HFFc6 (cell line): Measurements from ENCODE around the gene NKD2. TPM values are rescaled to one million over a fixed set of nuclear protein-coding genes. Genes with fewer than 3 reads are reported as not detected.
"Not testable (repeated sequence)": the region's sequence is repeated elsewhere in the genome, so short reads cannot be mapped to it uniquely, and the experiment has no call there.

Experiments
- DNase-seq: peaks from one replicate; pipeline ENCODE4 v3.0.0-alpha.2; 2018
- H3K27ac Mint-ChIP-seq: 2 replicates; pipeline ENCODE4 v1.8.0; 2020; ENCODE audit warnings: mild to moderate bottlenecking, mixed read lengths
- H3K27me3 Mint-ChIP-seq: 2 replicates; pipeline ENCODE4 v1.8.0; 2021; ENCODE audit warnings: mild to moderate bottlenecking, moderate library complexity, mixed read lengths; ENCODE audit not compliant: insufficient read depth
- H3K36me3 Mint-ChIP-seq: 2 replicates; pipeline ENCODE4 v1.8.0; 2021; ENCODE audit warnings: low read depth, mixed read lengths
- H3K4me1 Mint-ChIP-seq: 2 replicates; pipeline ENCODE4 v1.8.0; 2020; ENCODE audit warnings: low read depth, mixed read lengths
- H3K4me3 Mint-ChIP-seq: 2 replicates; pipeline ENCODE4 v1.8.0; 2020; ENCODE audit warnings: mild to moderate bottlenecking, moderate library complexity, mixed read lengths
- H3K9me3 Mint-ChIP-seq: 2 replicates; pipeline ENCODE4 v1.8.0; 2020; ENCODE audit warnings: mild to moderate bottlenecking, mixed read lengths
- CTCF ChIP-seq: fragments of 200-600 bp; sonication (generic); IDR thresholded peaks from 2 replicates; pipeline ENCODE4 v1.5.0; 2021; ENCODE audit warnings: antibody characterized with exemption, mild to moderate bottlenecking
- total RNA-seq, 6 experiments: library from RNA; stranded (reverse); fragmentation: NEBNext Ultra II Directional; extraction: Animal tissue kit (Norgen Biotek cat#: 25700); gene quantifications; 2 replicates in 1 of 6; 3 replicates in 5 of 6; pipeline ENCODE4 v1.2.3, GENCODE V29; 2021

Gene NKD2
- total RNA-seq, 6 experiments from 2014 or later = not detected

GRCh38 chr5:1078851-1079250 is 70.2 kb downstream of the NKD2 start:
- no peak for TF ChIP-seq CTCF
- no peak for DNase-seq
- Mint-ChIP-seq H3K4me3 (no peak overlapping the region), H3K4me1 (no peaks in the 10 kb centered on the region), H3K36me3 (no peaks in the 10 kb centered on the region; the same call in 1 of the 2 replicates), H3K27me3 (peaks cover 9% of the 10 kb centered on the region), H3K9me3 (peaks cover 36% of the 10 kb centered on the region), H3K27ac (no peak overlapping the region)

- Mint-ChIP-seq H3K36me3 (no peaks in the 10 kb centered on the region), H3K4me3 (no peak overlapping the region), H3K27ac (no peak overlapping the region), H3K27me3 (peaks cover 9% of the 10 kb centered on the region), H3K4me1 (no peaks in the 10 kb centered on the region), H3K9me3 (peaks cover 37% of the 10 kb centered on the region)
- DNase-seq = no peak
- TF ChIP-seq CTCF = no peak
These were observed 70.9 kb downstream of the NKD2 start for GRCh38 chr5:1079486-1079885.

GRCh38 chr5:1079961-1080360 is 71.4 kb downstream of the NKD2 start:
- Mint-ChIP-seq H3K27me3 (peaks cover 9% of the 10 kb centered on the region), H3K27ac (no peak overlapping the region), H3K9me3 (peaks cover 41% of the 10 kb centered on the region), H3K4me3 (no peak overlapping the region), H3K36me3 (no peaks in the 10 kb centered on the region), H3K4me1 (no peaks in the 10 kb centered on the region)
- TF ChIP-seq CTCF = no peak
- no peak for DNase-seq

GRCh38 chr5:1080432-1080831 is 71.8 kb downstream of the NKD2 start:
- H3K27ac Mint-ChIP-seq = no peak overlapping the region
- no peak for TF ChIP-seq CTCF
- no peak for DNase-seq
- H3K36me3 Mint-ChIP-seq = no peaks in the 10 kb centered on the region
- no peak overlapping the region for H3K4me3 Mint-ChIP-seq
- peaks cover 37% of the 10 kb centered on the region for H3K9me3 Mint-ChIP-seq
- peaks cover 9% of the 10 kb centered on the region for H3K27me3 Mint-ChIP-seq
- H3K4me1 Mint-ChIP-seq = no peaks in the 10 kb centered on the region

GRCh38 chr5:1081519-1081918 is 72.9 kb downstream of the NKD2 start:
- DNase-seq = no peak
- H3K27me3 Mint-ChIP-seq = peaks cover 9% of the 10 kb centered on the region
- TF ChIP-seq CTCF = no peak
- no peak overlapping the region for H3K4me3 Mint-ChIP-seq
- no peaks in the 10 kb centered on the region for H3K4me1 Mint-ChIP-seq
- H3K36me3 Mint-ChIP-seq = no peaks in the 10 kb centered on the region
- peaks cover 37% of the 10 kb centered on the region for H3K9me3 Mint-ChIP-seq
- H3K27ac Mint-ChIP-seq = no peak overlapping the region

GRCh38 chr5:1083026-1083425 is 74.4 kb downstream of the NKD2 start:
- not testable (repeated sequence) for H3K4me1 Mint-ChIP-seq, H3K4me3 Mint-ChIP-seq, DNase-seq, H3K27me3 Mint-ChIP-seq, H3K36me3 Mint-ChIP-seq, H3K27ac Mint-ChIP-seq
- peaks cover 36% of the 10 kb centered on the region for H3K9me3 Mint-ChIP-seq
